22Rv1 (cell line): ENCODE data around the gene CDRT4.

ENCODE experiments used
- H3K27ac ChIP-seq: fragments of 450-650 bp; 2 replicates; pipeline ENCODE4 v1.5.1; 2017
- ZFX ChIP-seq: fragments of 450-650 bp; IDR thresholded peaks from 2 replicates; pipeline ENCODE4 v1.6.1; 2017; ENCODE audit warnings: antibody characterized with exemption, borderline replicate concordance
- TF ChIP-seq, protein P1 (sequence below): fragments of 450-650 bp; IDR thresholded peaks from 2 replicates; pipeline ENCODE4 v1.5.1; 2017; ENCODE audit warnings: mild to moderate bottlenecking

The CDRT4 gene

DNA sequence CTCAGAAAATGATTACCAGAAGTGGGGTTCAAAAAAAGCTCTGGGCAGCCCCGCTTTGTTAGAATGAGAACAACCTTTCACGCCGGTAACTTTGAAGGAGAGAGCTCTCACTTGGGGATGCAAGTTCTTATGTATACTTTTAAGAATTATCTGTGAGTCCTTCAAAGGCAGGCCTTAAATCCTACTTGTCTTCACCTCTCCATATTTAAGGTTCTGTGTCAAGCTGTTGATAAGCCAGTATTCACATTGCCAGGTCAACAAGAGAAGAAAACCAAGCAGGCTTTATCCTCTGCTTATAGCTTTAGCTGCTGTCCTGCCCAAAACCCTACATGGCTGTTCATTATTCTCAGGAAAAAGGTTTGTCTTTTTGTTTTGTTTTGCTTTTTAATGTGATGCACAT, 42.9 kb downstream of the CDRT4 start:
- no peak for TF ChIP-seq ZFX
- TF ChIP-seq, protein P1, sequence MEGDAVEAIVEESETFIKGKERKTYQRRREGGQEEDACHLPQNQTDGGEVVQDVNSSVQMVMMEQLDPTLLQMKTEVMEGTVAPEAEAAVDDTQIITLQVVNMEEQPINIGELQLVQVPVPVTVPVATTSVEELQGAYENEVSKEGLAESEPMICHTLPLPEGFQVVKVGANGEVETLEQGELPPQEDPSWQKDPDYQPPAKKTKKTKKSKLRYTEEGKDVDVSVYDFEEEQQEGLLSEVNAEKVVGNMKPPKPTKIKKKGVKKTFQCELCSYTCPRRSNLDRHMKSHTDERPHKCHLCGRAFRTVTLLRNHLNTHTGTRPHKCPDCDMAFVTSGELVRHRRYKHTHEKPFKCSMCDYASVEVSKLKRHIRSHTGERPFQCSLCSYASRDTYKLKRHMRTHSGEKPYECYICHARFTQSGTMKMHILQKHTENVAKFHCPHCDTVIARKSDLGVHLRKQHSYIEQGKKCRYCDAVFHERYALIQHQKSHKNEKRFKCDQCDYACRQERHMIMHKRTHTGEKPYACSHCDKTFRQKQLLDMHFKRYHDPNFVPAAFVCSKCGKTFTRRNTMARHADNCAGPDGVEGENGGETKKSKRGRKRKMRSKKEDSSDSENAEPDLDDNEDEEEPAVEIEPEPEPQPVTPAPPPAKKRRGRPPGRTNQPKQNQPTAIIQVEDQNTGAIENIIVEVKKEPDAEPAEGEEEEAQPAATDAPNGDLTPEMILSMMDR = no peak
- H3K27ac ChIP-seq = no peak overlapping the region

DNA sequence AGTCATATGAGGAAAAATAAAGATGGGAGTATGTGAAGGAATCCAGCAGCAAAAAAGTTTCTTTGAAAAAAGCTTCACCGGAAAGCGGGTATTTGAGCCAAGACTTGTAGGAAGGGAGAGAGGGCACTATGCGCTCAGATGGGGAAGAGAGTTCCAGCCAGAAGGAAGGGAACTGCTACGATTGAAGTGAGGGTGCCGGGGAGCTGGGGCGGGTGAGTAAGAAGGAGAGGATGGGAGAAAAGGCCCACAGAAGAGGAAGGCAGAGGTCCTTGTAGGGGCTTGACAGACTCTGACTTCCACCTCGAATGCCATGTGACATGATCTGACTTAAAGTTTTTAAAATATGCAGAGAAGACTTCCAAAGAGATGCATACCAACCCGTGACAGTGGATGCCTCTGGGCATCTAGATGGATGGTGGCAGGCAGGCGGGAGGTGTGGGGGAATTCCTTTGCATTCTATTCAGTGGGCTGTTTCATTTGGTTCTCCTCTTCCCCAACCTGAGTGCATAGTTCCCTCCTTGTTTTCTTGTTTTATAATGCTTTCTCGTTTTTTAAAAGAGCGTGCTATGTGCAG, 44.9 kb downstream of the CDRT4 start:
- no peak overlapping the region for H3K27ac ChIP-seq
- TF ChIP-seq ZFX = no peak
- TF ChIP-seq, protein P1 = no peak

DNA sequence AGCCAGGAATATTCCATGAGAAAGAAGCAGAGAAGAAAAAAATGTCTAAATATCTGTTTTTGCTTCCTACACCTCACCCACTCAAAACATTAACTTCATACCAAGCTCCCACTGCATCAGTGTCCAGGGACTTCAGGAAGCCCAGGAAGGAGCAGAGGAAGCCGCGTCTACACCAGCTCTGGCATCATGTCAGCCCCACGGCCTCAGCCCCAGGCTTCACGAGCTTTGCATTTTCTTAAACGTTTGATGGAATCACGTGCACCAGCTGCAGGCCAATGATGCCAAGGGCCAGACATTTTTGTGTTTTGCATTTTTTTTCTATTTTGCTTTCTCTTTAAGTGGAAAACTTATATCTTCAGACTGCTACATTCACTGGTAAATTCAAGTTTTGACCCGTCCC, 48.6 kb downstream of the CDRT4 start:
- TF ChIP-seq, protein P1 = no peak
- no peak for TF ChIP-seq ZFX
- H3K27ac ChIP-seq = no peak overlapping the region

DNA sequence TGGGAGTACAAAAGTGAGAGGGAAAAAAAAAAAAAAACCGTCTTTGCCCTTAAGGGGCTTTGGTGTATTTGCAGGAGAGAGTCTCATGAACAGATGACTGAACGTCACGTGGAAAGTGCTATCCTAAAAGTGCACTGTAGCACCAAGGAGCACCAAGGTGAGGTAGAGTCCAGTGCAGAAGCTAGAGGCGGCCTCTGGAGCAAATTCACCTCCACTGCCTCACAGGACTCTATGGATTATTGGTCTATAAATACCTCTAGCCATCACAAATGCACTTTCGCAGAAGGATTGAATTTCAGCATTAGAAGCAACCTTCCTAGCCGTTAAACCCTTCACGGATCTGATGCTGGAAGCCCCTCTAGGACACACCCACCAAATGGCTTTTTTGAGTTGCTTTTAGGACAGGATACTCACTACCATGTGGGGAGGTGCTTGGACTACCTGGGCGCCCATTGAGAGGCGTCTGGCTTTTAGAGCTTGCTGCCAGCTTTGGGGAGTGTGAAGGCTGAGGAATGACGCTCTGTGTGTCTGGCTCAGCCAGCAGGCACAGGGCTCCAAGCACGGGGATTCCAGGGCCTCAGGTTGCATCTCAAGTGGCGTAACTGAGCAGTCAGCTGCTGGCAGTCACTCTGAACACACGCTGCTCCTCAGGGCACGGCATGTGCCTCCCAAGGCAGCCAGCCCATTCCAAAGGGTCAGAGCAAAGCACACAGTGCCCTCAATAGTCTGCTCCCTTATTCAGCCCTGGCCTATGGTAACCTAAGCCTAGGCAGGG, 52.7 kb downstream of the CDRT4 start:
- no peak overlapping the region for H3K27ac ChIP-seq
- TF ChIP-seq, protein P1 = no peak
- no peak for TF ChIP-seq ZFX

DNA sequence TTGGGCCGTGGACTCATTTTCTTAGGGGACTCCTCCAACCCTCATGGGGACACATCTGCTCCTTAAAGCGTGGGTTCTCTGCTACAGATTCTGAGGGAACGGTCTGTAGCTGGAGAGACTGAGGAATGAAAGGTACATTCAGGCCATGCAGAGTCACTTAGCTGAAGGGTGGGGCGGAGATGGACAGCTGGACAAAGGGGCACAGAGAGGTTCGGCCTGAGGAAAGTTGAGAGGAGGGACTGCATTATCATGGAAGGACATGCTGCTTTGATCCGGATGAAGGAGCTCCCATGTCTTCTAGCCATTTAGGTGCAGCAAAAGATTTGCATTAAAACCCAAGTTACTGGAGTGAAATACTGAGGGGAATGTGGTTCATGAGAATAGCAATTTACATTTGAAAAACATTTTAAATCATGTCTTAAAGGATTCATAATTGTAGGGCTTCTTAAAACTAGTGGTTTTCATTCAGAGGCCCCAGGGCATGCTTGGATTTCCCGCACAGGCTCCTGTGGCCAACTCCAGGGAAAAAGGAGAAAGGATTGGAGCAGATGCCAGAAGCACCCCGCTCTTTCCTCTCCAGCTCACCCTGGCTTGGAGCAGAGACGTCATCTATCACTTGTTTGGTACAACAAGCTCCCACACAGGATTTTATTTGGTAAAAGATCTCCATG, 54.2 kb downstream of the CDRT4 start:
- no peak overlapping the region for H3K27ac ChIP-seq

DNA sequence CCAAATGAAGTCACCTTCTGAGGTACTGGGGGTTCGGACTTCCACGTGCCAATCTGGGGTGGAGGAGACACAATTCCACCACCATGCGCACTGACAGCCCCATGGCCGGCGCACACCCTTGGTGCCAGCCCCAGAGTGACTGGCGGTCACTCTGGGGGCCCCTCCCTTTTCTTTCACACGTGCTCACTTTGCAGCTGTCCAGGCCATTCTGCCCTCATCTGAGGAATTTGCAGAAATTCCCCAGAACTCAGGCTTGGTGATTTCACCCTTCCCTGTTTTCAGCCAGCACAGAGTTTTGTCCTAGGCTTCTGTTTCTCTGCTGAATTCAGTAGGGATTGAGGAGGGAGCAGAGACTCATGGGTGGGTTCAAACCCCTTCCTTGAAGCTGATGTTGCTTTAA, 54.8 kb downstream of the CDRT4 start:
- no peak overlapping the region for H3K27ac ChIP-seq
- TF ChIP-seq, protein P1 = no peak
- TF ChIP-seq ZFX = no peak

More for the DNA sequence above, 54.2 kb downstream of the CDRT4 start:
- no peak for TF ChIP-seq ZFX
- TF ChIP-seq, protein P1 = no peak
